GM21447 (cell line): ENCODE measurements around the gene TMEM25.
A peak's percentile ranks its signal among the peaks of the same experiment; 100 is the strongest.
"Not testable (repeated sequence)": the region's sequence is repeated elsewhere in the genome, so short reads cannot be mapped to it uniquely, and the experiment has no call there.

Experiments
- ATAC-seq: cut with Tn5 transposase; IDR thresholded peaks from one replicate; pipeline ENCODE4 v1.9.1; 2021; ENCODE audit not compliant: unreplicated experiment

Gene TMEM25

DNA sequence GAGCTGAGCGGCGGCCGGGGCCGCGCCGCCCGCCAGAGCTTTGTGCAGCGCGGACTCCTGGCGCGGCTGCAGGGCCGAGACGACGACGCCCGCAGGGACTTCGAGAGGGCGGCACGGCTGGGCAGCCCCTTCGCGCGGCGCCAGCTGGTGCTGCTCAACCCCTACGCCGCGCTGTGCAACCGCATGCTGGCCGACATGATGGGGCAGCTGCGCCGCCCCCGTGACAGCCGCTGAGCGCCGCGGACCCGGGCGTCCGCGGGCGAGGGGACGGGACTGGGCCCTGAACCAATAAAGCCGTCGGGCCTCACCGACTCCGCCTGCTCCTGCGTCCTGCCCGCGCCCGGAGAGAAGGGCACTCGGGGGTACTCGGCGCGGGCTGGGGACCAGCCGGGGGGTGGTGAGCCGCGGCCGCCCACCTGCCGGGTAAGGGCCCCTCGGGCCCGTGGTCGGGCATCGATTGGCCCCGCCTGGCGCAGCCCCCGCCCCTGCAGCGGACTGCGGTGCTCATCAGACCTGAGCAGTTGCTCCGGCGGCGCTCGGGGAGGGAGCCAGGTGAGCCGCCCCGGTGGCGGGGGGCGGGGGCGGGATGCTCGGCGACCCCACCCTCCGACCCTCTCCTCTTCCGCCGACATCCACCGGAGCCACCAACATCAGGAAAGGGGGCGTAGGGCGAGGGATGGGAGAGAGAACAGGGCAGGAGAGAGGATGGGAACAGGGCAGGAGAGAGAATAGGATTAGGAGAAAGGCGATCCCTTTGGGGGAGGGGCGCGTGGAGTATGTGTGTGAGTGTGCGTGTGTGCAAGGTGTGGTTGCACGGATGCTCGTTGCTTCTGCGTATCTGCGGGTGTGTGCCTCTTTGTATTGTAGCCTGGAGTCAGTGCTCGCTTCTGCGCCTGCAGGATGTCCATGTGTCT is at the start of gene TMEM25:
TSS of gene TMEM25 (plus strand) at position 510 of the 914 bp plus-strand sequence. CDS start 610 bp downstream, outside the sequence.
- peak; percentile 73 for ATAC-seq

DNA sequence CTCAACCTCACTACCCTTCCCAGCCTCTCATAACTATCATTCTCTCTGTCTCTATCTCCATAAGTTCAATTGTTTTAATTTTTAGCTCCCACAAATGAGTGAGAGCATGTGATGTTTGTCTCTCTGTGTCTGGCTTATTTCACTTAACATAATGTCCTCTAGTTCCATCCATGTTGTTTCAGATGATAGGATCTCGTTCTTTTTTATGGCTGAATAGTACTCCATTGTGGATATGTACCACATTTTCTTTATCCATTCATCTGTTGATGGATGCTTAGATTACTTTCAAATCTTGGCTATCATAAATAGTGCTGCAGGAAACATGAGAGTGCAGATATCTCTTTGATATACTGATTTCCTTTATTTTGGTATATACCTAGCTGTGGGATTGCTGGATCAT is 49.8 kb upstream of the TMEM25 start:
- not testable (repeated sequence) for ATAC-seq

DNA sequence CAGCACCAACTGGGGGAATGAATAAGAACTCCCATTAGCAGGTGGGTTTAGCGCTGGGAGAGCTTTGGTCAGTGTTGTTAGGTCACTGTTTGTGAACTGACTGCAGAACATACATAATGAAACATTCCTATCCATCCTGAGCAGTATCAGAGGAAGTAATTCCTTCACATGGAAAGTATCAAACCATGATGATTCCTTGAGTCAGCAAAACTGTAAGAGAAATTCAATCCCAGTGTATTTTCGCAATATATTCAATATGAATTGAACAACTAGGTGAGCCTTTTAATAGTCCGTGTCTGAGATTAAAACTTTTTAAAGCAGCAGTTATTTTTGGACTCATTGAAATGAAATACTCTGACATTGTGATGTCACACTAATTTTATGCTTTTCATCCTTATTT is 46.6 kb upstream of the TMEM25 start:
- ATAC-seq = no peak

DNA sequence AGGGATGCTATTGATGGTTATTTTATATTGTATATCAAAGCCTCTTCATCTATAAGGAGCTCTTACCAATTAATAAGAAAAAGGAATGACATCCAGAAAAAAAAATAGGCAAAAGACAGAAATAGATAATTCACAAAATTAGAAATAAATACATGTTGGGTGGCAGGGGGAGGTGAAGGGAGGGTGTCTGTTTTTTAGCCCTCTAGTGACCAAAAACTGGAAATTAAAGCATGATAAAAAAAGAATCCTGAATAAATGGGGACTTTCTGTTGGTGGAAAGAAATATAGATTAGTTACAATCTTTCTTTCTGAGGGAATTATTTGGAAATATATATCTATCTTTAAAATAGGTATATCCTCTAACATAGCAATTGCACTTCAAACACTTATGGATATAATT is 45.7 kb upstream of the TMEM25 start:
- ATAC-seq = no peak

DNA sequence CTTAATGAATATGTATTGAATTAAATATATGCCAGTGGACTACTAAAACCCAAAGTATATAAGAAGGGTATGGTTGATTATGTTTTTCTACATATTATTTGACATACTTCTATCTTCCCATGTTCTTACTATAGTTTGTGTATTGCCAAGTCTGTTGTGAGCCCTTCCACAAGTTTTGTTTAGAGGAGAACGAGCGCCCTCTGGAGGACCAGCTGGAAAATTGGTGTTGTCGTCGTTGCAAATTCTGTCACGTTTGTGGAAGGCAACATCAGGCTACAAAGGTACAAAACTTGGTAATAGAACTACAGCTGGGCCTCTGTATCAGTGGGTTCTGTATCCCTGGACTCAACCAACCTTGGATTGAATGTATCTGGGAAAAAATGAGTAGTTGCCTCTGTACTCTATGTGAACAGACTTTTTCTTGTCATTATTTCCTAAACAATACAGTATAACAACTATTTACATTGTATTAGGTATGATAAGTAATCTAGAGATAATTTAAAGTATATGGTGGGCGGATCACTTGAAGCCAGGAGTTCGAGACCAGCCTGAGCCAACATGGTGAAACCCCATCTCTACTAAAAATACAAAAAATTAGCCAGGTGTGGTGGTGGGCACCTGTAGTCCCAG is 42.4 kb upstream of the TMEM25 start:
- ATAC-seq = no peak

DNA sequence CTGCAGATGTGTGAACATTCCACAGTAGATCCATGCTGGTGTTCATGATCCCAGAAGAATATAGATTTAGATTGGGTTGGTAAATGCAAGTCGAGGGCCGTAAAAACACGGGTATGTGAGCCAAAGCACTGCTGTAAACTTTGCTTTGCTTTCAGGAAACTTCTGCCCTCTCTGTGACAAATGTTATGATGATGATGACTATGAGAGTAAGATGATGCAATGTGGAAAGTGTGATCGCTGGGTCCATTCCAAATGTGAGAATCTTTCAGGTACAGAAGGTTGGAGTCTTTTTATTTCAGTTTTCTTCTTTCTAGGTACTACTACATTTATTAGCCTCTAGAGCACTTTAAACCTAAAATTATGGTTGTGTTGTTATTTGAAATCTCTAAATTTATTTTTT is 40.0 kb upstream of the TMEM25 start:
- ATAC-seq = no peak

DNA sequence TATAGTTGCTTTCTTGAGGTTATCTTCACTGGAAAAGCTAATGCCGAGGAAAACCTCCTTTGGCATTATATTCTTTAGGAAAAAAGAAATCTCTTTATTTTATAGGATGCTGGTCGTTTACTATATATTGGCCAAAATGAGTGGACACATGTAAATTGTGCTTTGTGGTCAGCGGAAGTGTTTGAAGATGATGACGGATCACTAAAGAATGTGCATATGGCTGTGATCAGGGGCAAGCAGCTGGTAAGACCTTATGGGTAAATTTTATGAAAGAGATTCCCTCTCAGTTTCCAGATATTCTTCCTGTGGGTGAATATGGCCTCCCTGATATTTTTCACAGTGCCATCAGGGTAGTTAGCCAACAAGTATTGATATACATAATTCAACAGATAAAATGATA is 33.2 kb upstream of the TMEM25 start:
- ATAC-seq = no peak

DNA sequence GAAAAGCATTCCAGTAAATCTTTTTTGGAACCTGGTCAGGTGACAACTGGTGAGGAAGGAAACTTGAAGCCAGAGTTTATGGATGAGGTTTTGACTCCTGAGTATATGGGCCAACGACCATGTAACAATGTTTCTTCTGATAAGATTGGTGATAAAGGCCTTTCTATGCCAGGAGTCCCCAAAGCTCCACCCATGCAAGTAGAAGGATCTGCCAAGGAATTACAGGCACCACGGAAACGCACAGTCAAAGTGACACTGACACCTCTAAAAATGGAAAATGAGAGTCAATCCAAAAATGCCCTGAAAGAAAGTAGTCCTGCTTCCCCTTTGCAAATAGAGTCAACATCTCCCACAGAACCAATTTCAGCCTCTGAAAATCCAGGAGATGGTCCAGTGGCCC is 27.8 kb upstream of the TMEM25 start:
- ATAC-seq = no peak

DNA sequence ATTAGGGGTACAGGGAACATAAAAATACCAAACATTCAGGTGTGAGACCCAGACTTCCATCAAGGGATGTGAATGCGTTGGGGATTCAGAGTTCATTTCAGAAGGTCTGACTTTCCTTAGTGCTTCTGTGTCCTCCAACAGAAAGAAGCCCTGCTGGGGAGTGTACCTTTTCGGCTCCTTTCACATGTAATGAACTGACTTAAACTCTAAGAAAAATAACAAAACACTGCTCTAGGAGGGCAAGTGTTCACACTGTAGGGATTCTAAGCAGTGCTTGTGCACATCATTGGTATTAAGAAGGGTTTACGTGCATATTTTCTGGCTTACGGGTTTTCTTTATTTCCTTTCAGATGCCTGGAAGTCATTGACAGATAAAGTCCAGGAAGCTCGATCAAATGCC is 19.4 kb upstream of the TMEM25 start:
- ATAC-seq = no peak

DNA sequence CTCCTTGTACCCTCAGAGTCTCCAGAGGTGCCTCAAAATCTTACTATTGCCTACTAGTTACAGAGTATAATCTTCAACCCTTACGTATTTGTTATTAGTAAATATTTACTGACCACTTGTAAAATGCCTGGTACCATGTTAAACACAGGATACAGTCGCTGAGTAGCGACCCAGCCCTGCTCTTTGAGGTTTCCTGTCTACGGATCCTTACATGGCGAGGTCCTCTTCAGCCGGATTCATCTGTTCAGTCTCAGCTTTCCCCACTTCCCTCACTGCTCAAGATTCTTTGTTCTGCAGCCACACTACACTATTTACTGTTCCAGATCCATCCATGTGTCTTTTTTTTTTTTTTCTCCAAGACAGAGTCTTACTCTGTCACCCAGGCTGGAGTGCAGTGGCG is 16.9 kb upstream of the TMEM25 start:
- no peak for ATAC-seq

DNA sequence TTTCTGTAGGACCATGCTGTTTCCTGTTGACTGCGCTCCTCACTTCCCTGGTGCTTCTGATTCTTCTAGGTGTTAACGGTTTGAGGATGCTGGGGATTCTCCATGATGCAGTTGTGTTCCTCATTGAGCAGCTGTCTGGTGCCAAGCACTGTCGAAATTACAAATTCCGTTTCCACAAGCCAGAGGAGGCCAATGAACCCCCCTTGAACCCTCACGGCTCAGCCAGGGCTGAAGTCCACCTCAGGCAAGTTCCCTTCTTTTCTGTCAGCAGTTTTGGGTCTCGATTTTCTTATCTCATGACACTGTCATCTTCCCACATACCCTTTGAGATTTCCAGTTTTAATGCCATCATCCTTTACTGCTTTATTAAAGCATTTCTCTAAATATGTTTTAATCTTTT is 11.4 kb upstream of the TMEM25 start:
- ATAC-seq = no peak

DNA sequence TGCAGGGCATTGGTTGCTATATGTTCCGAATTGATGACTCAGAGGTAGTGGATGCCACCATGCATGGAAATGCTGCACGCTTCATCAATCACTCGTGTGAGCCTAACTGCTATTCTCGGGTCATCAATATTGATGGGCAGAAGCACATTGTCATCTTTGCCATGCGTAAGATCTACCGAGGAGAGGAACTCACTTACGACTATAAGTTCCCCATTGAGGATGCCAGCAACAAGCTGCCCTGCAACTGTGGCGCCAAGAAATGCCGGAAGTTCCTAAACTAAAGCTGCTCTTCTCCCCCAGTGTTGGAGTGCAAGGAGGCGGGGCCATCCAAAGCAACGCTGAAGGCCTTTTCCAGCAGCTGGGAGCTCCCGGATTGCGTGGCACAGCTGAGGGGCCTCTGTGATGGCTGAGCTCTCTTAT is 9.1 kb upstream of the TMEM25 start:
- no peak for ATAC-seq

DNA sequence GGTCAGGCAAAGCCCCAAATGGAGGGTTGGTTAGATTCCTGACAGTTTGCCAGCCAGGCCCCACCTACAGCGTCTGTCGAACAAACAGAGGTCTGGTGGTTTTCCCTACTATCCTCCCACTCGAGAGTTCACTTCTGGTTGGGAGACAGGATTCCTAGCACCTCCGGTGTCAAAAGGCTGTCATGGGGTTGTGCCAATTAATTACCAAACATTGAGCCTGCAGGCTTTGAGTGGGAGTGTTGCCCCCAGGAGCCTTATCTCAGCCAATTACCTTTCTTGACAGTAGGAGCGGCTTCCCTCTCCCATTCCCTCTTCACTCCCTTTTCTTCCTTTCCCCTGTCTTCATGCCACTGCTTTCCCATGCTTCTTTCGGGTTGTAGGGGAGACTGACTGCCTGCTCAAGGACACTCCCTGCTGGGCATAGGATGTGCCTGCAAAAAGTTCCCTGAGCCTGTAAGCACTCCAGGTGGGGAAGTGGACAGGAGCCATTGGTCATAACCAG is 8.4 kb upstream of the TMEM25 start:
- no peak for ATAC-seq

DNA sequence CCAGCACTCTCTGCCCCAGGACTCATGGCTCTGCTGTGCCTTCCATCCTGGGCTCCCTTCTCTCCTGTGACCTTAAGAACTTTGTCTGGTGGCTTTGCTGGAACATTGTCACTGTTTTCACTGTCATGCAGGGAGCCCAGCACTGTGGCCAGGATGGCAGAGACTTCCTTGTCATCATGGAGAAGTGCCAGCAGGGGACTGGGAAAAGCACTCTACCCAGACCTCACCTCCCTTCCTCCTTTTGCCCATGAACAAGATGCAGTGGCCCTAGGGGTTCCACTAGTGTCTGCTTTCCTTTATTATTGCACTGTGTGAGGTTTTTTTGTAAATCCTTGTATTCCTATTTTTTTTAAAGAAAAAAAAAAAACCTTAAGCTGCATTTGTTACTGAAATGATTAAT is 6.6 kb upstream of the TMEM25 start:
- ATAC-seq = no peak

DNA sequence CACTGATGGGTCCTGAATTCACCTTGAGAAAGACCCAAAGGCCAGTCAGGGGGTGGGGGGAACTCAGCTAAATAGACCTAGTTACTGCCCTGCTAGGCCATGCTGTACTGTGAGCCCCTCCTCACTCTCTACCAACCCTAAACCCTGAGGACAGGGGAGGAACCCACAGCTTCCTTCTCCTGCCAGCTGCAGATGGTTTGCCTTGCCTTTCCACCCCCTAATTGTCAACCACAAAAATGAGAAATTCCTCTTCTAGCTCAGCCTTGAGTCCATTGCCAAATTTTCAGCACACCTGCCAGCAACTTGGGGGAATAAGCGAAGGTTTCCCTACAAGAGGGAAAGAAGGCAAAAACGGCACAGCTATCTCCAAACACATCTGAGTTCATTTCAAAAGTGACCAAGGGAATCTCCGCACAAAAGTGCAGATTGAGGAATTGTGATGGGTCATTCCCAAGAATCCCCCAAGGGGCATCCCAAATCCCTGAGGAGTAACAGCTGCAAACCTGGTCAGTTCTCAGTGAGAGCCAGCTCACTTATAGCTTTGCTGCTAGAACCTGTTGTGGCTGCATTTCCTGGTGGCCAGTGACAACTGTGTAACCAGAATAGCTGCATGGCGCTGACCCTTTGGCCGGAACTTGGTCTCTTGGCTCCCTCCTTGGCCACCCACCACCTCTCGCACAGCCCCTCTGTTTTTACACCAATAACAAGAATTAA is 6.1 kb upstream of the TMEM25 start:
- no peak for ATAC-seq

DNA sequence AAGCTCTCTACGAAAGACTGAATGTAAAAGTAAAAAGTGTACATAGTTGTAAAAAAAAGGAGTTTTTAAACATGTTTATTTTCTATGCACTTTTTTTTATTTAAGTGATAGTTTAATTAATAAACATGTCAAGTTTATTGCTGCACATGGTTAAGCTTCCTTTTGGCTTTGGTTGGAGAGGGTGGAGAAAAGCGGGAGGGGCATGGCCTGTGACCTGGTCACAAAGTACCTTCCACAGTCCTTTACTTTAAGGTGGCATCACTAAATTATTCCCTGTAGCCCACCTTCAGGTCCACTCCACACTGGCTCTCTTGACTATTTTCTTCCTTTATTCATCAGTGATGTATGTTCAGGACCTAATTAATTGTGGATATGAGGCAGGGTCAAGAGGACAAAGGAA is 4.3 kb upstream of the TMEM25 start:
- ATAC-seq = no peak

DNA sequence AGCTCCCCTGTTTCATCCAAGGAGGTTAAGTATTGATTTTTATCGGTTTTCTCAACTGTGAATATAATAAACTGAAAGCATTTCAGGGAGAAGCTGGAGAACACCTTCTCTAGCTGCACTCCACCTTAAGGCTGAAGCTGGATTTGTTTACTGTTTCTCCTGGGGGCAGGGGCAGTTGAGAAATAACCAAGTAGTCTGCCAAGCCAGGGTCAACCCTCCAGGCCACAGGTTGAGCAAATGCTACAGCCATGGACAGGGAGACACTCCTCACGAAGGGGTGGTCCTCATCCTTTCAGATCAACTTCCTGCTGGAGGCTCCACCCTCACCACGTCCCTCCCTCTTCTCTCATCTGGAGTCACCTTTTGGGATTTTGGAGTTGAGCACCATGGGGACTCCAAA is 3.9 kb upstream of the TMEM25 start, which contains the start of gene TTC36:
TSS of gene TTC36 (plus strand) at position 366 of the 400 bp plus-strand sequence. CDS start at position 387, 21 bp downstream.
- no peak for ATAC-seq

DNA sequence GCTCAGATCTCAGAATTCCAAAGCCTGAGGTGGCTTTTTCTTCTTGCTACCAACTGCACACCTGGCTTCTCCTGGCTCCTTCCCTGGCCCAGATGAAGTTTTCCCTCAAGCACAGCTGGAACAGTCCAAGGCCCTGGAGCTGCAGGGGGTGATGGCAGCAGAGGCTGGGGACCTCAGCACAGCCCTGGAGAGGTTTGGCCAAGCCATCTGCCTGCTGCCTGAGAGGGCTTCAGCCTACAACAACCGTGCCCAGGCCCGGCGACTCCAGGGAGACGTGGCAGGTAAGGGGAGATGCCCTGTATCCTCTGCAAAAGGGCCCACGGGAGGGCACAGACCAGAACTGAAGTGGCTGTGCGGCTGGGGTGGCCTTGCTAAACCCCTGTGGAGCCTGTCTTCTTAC is 2.5 kb upstream of the TMEM25 start:
- no peak for ATAC-seq

DNA sequence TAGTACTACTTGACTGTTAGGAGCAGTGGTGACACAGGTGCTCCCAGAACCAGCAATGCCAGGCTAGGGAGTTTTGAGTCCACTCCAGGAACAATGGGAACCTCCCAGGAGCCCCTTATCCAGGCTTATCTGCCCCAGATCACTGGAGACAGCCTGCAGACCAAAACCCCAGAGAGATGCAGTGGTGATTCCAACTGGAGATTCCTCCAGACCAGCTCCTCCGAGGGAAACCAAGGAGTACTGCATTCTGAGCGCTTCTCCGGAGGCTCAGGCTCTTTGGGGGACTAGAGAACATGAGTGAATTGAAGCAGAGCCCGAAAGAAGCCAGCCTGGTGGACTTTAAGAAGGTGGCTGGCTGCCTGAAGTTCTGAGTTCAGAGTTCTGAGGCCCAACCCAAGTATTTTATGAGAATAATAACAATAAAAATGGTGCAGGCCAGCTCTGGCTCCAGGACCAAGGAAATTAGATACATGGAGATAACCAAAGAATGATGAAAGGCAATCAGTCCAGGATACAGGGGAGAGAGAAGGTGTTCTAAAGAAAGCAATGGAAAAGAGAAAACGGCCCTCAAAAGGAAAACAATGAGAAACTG is 1.3 kb upstream of the TMEM25 start:
- ATAC-seq = no peak

DNA sequence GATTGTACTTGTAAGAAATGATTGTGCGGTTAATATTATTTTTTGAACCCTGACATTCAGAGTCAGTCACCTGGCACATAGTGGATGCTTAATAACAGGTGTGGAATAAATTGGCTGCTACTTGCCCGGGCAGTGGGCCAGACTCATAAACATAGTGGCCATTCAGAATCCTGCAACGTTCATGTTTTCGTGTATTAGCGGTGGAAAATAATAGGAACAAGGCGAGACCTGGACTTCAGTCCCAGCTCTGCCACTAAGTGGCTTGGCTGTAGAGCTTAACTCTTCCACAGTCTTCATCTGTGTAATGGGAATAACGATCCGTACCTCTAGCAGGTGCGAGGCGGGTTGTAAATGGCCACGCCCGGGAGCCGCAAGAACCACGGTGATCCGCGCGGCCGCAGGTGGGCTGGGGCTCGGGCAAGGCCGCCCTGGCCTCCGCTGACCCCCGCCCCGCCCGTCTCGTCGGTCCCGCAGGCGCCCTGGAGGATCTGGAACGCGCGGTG is 761 bp upstream of the TMEM25 start:
- ATAC-seq = no peak

DNA sequence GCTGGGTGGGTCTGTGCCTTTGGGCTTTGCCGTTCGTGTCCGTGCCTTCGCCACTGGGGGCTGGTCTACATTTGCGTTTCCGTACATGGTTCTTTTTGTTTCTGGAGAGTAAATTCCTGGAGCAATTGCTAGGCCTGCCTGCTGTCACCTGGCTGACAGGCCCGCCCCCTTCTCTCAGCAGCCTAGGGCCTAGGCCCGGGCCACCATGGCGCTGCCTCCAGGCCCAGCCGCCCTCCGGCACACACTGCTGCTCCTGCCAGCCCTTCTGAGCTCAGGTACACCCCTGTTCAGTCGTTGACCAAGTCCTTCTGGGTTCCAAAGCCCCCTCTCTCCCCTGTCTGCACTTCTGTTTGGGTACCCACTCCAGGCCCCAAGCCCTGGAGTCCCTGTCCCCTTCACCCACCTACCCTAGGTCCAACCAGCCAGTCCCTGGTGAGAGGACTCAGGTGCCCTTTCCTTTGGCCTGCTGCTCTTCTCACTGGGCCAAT is 649 bp downstream of the TMEM25 start:
- ATAC-seq = no peak
